GM21717 (cell line): ENCODE measurements around the gene CYP27B1.

Experiments
- ATAC-seq: cut with Tn5 transposase; IDR thresholded peaks from one replicate; pipeline ENCODE4 v1.9.1; 2021; ENCODE audit warnings: mild to moderate bottlenecking, moderate library complexity; ENCODE audit not compliant: unreplicated experiment

CYP27B1 gene

DNA sequence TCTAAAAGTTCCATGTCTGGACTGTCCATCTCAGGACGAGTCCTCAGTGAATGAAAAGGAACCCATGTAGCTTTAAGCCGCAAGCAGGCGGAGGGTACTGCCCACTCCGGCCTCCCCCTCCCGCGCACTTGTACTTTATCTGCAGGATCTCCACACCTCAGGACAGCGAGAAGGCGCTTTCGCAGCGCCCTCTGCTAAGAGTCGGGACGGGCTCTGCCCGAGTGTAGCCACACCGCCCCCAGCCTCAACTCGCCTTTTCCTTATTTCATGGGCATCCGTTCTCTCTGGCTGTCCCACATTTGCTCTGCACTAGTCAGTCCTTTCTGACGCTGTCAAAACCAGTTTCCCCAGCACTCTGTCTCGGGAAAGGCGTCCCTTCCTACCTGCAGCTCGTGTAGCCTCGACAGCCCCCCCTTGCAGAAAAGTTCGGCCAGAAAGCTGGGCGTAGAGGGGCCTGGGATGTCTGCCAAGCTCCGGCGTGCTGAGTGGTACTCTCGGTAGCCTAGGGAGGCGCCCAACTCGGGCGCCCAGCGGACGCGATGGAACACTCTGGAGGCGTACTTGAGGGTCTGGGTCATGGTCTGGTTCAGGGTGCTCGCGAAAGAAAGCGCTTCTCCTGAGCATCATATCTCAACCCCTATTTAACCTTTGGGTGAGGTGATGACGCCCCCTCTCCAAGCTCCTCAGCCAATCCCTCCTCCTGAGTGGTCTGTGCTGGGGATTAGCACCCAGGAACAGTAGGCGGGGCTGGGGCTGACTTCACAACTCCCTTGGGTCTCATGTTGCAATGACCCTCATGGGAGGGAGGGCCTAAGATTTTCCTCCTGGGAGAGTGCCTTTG lies at the start of gene CYP27B1:
Gene CYP27B1, minus strand, starts transcription at position 615 of the 841 bp plus-strand sequence. Its CDS starts 37 bp downstream, at position 578.
- ATAC-seq: no peak

- ATAC-seq: no peak
Observed at GRCh38 chr12:57816001-57816854, 49.4 kb upstream of the CYP27B1 start.

DNA sequence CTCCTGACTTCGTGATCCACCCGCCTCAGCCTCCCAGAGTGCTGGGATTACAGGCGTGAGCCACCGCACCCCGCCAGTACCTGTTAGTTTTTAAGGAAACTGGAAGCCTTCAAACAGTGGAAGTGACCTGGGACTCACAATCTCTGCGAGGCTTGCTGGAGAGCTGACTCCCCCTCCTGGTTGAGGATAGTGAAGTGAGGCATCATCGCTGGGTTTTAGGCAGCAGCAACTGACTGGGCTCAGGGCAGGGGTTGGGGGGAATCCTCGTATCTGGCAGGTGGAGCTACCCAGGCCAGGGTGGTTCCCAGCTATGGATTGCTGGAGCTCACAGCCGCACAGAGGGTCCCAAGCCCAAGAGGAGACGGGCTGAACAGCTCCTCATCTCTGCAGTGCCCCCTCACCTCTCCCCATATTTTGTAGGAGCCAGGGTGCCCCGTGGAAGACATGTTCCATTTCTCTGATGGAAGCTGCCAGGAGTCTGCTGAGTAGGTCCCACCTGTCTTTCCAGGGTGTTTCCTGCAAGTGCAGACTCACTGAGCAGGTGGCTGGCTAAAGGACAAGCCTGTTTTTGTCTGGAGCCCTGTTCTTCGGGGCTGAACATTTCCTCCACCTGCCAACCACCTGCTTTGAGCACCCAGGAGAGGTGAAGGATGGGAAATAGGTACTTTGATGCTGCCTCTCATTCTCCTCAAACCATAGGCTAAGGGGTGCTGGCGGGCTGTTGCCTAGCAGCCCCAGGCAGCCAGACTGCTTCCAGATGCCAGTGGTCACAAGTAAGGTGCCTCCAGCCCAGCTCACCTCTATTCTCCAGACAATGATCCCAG lies 48.5 kb upstream of the CYP27B1 start:
- ATAC-seq: no peak

- no peak for ATAC-seq
Observed at GRCh38 chr12:57813971-57814772, 47.3 kb upstream of the CYP27B1 start.

DNA sequence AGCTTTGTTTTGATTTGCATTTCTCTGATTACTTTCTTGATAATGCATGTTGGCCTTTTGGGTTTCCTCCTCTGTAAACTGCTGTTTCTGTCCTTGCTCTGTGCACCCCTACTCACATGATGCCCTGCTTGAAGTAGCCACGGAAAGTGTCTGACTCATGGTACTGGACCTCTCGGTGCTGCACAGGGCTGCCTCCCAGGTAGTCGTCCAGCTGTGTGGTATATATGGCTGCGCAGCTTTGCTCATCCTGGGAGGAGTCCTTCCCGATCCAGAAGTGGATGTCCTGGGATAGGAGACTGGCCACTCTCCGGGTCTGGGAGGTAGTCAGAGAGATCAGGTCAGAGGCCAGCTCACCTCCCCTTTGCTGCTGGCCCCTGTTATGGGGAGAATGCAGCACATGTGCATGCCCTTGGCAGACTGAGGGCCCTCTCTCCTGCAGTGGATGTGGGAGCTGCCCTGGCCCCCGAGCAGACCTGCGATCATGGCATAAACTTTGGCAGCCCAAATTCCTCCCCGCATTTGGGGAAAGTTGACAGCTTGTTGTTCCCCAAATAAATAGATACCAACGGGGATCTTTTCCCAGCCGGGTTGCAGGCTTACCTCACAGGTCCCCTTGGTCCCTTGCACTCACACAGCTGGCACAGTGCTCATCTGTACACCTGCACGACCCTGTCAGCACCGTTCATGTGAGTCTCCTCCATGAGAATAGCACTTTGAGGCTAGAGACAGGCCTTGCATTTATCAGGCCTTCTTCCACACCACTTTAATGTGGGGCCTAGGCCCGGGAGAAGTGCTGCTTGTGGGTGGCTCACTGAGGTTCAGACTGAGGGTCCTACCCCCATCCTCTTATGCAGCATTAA lies 46.5 kb upstream of the CYP27B1 start:
- ATAC-seq: no peak

GRCh38 chr12:57811028-57811755 lies 44.3 kb upstream of the CYP27B1 start:
- ATAC-seq: no peak

- no peak for ATAC-seq
Observed at GRCh38 chr12:57810450-57810849, 43.6 kb upstream of the CYP27B1 start.

- ATAC-seq: no peak
Observed at GRCh38 chr12:57809425-57809824, 42.5 kb upstream of the CYP27B1 start.

- ATAC-seq: no peak
Observed at GRCh38 chr12:57808351-57808750, 41.5 kb upstream of the CYP27B1 start.

- no peak for ATAC-seq
Observed at GRCh38 chr12:57807285-57807684, 40.4 kb upstream of the CYP27B1 start.

GRCh38 chr12:57806677-57807076 lies 39.8 kb upstream of the CYP27B1 start:
- ATAC-seq: no peak

DNA sequence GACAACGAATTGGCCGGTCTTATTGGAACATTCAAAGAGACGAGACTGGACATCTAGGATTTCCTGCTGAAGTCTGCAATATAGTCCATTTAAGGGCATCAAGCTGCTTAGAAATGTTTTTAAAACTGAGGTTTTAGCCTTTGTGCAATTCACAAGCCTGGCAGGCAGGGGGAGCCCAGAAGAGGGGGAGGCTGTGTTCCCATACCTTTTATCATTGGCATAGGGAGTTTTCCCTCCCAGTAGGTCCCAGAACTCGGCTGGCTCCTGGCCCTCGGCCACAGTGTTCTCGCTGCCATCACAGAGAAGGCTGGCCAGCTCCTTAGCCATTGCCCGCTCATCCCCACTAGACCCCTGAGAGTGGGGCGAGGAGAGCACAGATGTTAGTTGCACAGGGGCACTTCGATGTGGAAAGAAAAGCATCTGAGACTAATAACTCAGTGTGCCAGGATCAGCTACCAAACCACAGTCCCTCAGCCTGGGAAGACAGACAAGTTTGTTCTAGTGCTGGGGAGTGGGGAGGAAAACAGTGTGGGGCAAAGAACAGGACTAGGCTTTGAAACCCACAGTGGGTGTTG lies 36.5 kb upstream of the CYP27B1 start:
- ATAC-seq: no peak

DNA sequence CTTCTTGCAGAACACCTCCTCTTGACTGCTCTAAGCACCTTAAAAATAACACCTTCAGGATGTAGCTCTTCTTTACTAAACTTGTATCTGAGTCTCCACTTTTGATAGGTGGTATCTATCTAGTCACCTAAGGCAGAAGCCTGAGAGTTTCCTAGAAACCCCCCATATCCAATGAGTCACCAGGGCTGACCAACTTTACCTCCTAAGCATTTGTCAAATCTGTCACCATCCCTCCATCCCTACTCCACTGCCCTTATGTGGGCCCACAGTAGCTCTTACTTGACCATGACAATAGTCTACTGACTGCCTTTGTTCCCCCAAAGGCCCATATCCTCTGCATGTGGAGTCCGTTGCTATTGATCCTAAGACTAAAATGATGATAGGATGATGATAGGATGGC lies 35.7 kb upstream of the CYP27B1 start:
- ATAC-seq: no peak

- ATAC-seq: no peak
Observed at GRCh38 chr12:57800965-57801364, 34.1 kb upstream of the CYP27B1 start.

DNA sequence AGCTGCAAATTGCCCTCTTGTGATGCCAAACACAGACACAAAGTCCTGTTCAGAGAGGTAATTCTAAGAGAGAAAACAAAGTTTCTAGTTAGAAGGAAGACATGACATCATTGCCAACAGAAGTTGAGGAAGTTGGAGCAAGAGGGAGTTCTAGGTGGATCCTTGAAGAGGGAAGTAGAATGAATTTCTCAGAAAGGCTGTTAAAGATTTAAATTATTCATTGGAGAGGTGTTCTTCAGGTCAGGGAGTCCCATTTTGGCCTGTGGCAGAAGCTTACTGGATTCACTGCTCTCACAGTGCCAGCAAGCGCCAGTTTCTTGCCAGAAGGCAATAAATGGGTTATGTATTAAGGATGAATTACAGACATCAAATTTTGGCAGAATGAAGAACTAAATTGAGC lies 31.1 kb upstream of the CYP27B1 start:
- ATAC-seq: no peak

- ATAC-seq: no peak
Observed at GRCh38 chr12:57796996-57797395, 30.1 kb upstream of the CYP27B1 start.

GRCh38 chr12:57795354-57795753 lies 28.5 kb upstream of the CYP27B1 start:
- ATAC-seq: no peak

- no peak for ATAC-seq
Observed at GRCh38 chr12:57793920-57794319, 27.0 kb upstream of the CYP27B1 start.
